ENCODE results near the gene ATXN1.

DNA sequence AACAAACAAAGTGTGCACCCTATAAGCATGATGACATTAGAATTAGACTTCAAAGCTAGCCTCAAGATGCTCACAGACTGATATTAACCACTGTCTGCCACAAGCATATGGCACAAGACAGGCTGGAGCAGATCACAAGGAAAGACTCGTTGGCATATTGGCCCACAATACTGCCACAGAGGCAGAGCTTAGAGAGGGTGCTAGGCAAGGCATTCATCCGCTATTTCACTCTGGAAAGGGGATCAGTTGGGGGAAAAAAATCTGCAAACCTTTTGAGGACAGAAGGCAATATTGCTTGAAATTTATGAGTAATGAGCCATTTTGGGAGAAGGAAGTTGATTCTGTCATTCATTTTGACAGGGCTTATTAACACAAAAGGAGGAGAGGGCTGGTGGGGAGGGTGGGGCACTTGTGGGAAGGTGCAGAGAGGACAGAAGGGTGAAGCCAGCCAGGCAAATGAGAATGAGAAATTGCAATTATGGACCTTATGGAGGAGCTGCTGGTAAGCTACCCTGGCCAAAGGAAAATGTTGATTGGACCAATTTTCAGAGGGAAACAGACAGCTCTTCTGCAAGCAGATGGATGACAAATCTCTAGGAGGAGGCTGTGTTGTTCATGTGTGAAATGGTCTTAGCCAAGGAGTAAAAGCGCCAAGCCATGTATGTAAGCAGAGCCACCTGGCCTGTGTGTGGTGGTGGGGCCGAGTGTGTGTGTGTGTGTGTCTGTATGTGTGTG, 335.2 kb downstream of the ATXN1 start:
- TF ChIP-seq POLR2A (IDR thresholded peaks at IDR 0.05; ENCODE audit: low read length) = no peak
- no peak for TF ChIP-seq GATA1 (IDR thresholded peaks at IDR 0.05; ENCODE audit: low read depth, low read length)
